CD4-positive, CD25-positive, alpha-beta regulatory T cell (primary cell): ENCODE measurements around the gene OR8H3. TPM values are rescaled to one million over a fixed set of nuclear protein-coding genes. Genes with fewer than 3 reads are reported as not detected.

Source experiments
- ATAC-seq, 2 donors: fragments of 150-1000 bp; cut with Tn5 transposase; one replicate each; pipeline ENCODE4 v1.10.0; 2021; ENCODE audit warnings: low read depth in 2 of 2, moderate number of reproducible peaks in 2 of 2, moderate library complexity in 1 of 2
- DNase-seq, 3 donors: peaks; one replicate each; pipeline versions ENCODE4 v3.0.0 to v3.0.0-alpha.2; 2012 to 2022; ENCODE audit warnings: mixed read lengths in 1 of 3
- H3K27ac ChIP-seq: one replicate; pipeline ENCODE4 v1.7.0; 2013; ENCODE audit warnings: mild to moderate bottlenecking, low read length; ENCODE audit not compliant: insufficient read depth, poor library complexity, severe bottlenecking
- H3K27me3 ChIP-seq: one replicate; pipeline ENCODE4 v1.7.0; 2013; ENCODE audit warnings: low read length; ENCODE audit not compliant: control insufficient read depth, insufficient read depth
- H3K36me3 ChIP-seq: one replicate; pipeline ENCODE4 v1.7.0; 2013; ENCODE audit warnings: mild to moderate bottlenecking, low read length, moderate library complexity; ENCODE audit not compliant: control insufficient read depth, insufficient read depth
- H3K4me1 ChIP-seq: 2 replicates; pipeline ENCODE4 v1.7.0; 2013; ENCODE audit warnings: mild to moderate bottlenecking, low read length; ENCODE audit not compliant: insufficient read depth, control insufficient read depth, poor library complexity, severe bottlenecking
- H3K4me3 ChIP-seq: one replicate; pipeline ENCODE4 v1.7.0; 2013; ENCODE audit warnings: low read depth, mild to moderate bottlenecking, low read length, moderate library complexity
- H3K9me3 ChIP-seq, 2 experiments: 1 replicate in 1 of 2; 2 replicates in 1 of 2; pipeline ENCODE4 v1.7.0; 2013; ENCODE audit warnings: low read length in 2 of 2, mild to moderate bottlenecking in 1 of 2, moderate library complexity in 1 of 2; ENCODE audit not compliant: control insufficient read depth in 2 of 2
- H3K27ac Mint-ChIP-seq, 3 donors: one replicate each; pipeline ENCODE4 v1.8.0; 2020 to 2022; ENCODE audit warnings: mild to moderate bottlenecking in 3 of 3, mixed read lengths in 3 of 3, moderate library complexity in 2 of 3
- H3K27me3 Mint-ChIP-seq: one replicate; pipeline ENCODE4 v1.8.0; 2022; ENCODE audit warnings: mild to moderate bottlenecking, mixed read lengths
- H3K36me3 Mint-ChIP-seq: one replicate; pipeline ENCODE4 v1.8.0; 2020; ENCODE audit warnings: mixed read lengths
- H3K4me1 Mint-ChIP-seq, 4 donors: one replicate each; pipeline ENCODE4 v1.8.0; 2020 to 2022; ENCODE audit warnings: mixed read lengths in 4 of 4, mild to moderate bottlenecking in 1 of 4
- H3K4me3 Mint-ChIP-seq, 4 donors: one replicate each; pipeline ENCODE4 v1.8.0; 2020 to 2022; ENCODE audit warnings: mild to moderate bottlenecking in 4 of 4, mixed read lengths in 4 of 4, moderate library complexity in 3 of 4
- H3K9me3 Mint-ChIP-seq, 7 donors: one replicate each; pipeline ENCODE4 v1.8.0; 2020 to 2022; ENCODE audit warnings: mixed read lengths in 7 of 7, mild to moderate bottlenecking in 3 of 7, moderate library complexity in 2 of 7
- polyA plus RNA-seq, 4 donors: library from polyadenylated mRNA; unstranded; fragments of 300-500 nt; fragmentation: Illumina TruSeq; gene quantifications; one replicate each; pipeline ENCODE4 v1.2.3, GENCODE V29; 2021
- total RNA-seq: library from RNA; stranded (reverse); gene quantifications from one replicate; pipeline ENCODE4 v1.2.3, GENCODE V29; 2022

The OR8H3 gene
- total and polyA plus RNA-seq, 5 donors from 2014 or later, result not detected

- H3K9me3 Mint-ChIP-seq, result peaks cover 2 to 37% (median 14%) of the 10 kb centered on the region in 7 donors
- no peak overlapping the region for H3K4me3 ChIP-seq
- H3K27ac Mint-ChIP-seq, result no peak overlapping the region
- H3K27me3 Mint-ChIP-seq, result no peaks in the 10 kb centered on the region
- ATAC-seq (no peak), DNase-seq (no peak)
- no peaks in the 10 kb centered on the region for H3K27me3 ChIP-seq
- no peaks in the 10 kb centered on the region for H3K4me1 Mint-ChIP-seq
- H3K4me3 Mint-ChIP-seq, result no peak overlapping the region
- H3K9me3 ChIP-seq, result peaks cover 4 to 15% of the 10 kb centered on the region in 2 experiments
- no peak overlapping the region for H3K27ac ChIP-seq
- no peaks in the 10 kb centered on the region for H3K4me1 ChIP-seq
- no peaks in the 10 kb centered on the region for H3K36me3 Mint-ChIP-seq
- no peaks in the 10 kb centered on the region for H3K36me3 ChIP-seq
Observed at GRCh38 chr11:56152333-56152732, 30.2 kb downstream of the OR8H3 start.

GRCh38 chr11:56160217-56160616, 38.0 kb downstream of the OR8H3 start, which contains the start of gene OR8K5:
OR8K5 (minus strand) TSS chr11:56160317; CDS start chr11:56160317, 0 bp downstream.
- ATAC-seq (no peak), DNase-seq (no peak)
- Histone ChIP-seq H3K27ac (no peak within 1 kb of the TSS), H3K4me1 (no peaks in the 10 kb centered on the region), H3K4me3 (no peak within 1 kb of the TSS), H3K27me3 (no peaks in the 10 kb centered on the region), H3K36me3 (no peaks in the 10 kb centered on the region), H3K9me3 (peaks cover 2 to 4% of the 10 kb centered on the region in 2 experiments)
- Mint-ChIP-seq H3K27ac (no peak within 1 kb of the TSS), H3K36me3 (no peaks in the 10 kb centered on the region), H3K27me3 (no peaks in the 10 kb centered on the region), H3K4me1 (no peaks in the 10 kb centered on the region), H3K9me3 (peaks cover 1 to 27% (median 7%) of the 10 kb centered on the region in 7 donors), H3K4me3 (no peak within 1 kb of the TSS)

- no peak for DNase-seq
- Mint-ChIP-seq H3K36me3 (no peaks in the 10 kb centered on the region), H3K27me3 (no peaks in the 10 kb centered on the region)
Observed at GRCh38 chr11:56163804-56164203, 41.6 kb downstream of the OR8H3 start.

GRCh38 chr11:56172256-56172830, 50.2 kb downstream of the OR8H3 start:
- Histone ChIP-seq H3K4me1 (no peaks in the 10 kb centered on the region), H3K9me3 (no peaks in the 10 kb centered on the region), H3K36me3 (no peaks in the 10 kb centered on the region), H3K27ac (no peak overlapping the region), H3K4me3 (no peak overlapping the region), H3K27me3 (no peaks in the 10 kb centered on the region)
- no peak overlapping the region for H3K27ac Mint-ChIP-seq
- ATAC-seq (no peak), DNase-seq (no peak)
- no peaks in the 10 kb centered on the region for H3K27me3 Mint-ChIP-seq
- no peaks in the 10 kb centered on the region for H3K4me1 Mint-ChIP-seq
- peaks cover 0 to 18% (median 5%) of the 10 kb centered on the region in 7 donors for H3K9me3 Mint-ChIP-seq
- H3K36me3 Mint-ChIP-seq, result no peaks in the 10 kb centered on the region
- no peak overlapping the region for H3K4me3 Mint-ChIP-seq

More at GRCh38 chr11:56163804-56164203, 41.6 kb downstream of the OR8H3 start:
- no peaks in the 10 kb centered on the region for H3K36me3 ChIP-seq
- no peak overlapping the region for H3K27ac ChIP-seq
- H3K27me3 ChIP-seq, result no peaks in the 10 kb centered on the region
- no peaks in the 10 kb centered on the region for H3K4me1 ChIP-seq
- H3K27ac Mint-ChIP-seq, result no peak overlapping the region
- H3K9me3 ChIP-seq, result peaks cover 2 to 4% of the 10 kb centered on the region in 2 experiments
- no peak overlapping the region for H3K4me3 Mint-ChIP-seq
- ATAC-seq, result no peak
- no peak overlapping the region for H3K4me3 ChIP-seq
- H3K4me1 Mint-ChIP-seq, result no peaks in the 10 kb centered on the region
- H3K9me3 Mint-ChIP-seq, result peaks cover 0 to 27% (median 2%) of the 10 kb centered on the region in 7 donors

Other genes with a start within 250 kb of the OR8H3 start
- gene TRIM51, start 239.1 kb upstream of the OR8H3 start, total RNA-seq, result not detected
- gene TRIM51, start 239.1 kb upstream of the OR8H3 start, polyA plus RNA-seq, result not detected
- not detected for gene OR5W2, start 207.8 kb upstream of the OR8H3 start, total RNA-seq
- not detected for gene OR5W2, start 207.8 kb upstream of the OR8H3 start, polyA plus RNA-seq
- not detected for gene OR5I1, start 186.0 kb upstream of the OR8H3 start, total RNA-seq
- gene OR5I1, start 186.0 kb upstream of the OR8H3 start, polyA plus RNA-seq, result not detected
- not detected for gene OR10AG1, start 152.4 kb upstream of the OR8H3 start, total RNA-seq
- not detected for gene OR10AG1, start 152.4 kb upstream of the OR8H3 start, polyA plus RNA-seq
- gene OR5F1, start 127.7 kb upstream of the OR8H3 start, total RNA-seq, result not detected
- not detected for gene OR5F1, start 127.7 kb upstream of the OR8H3 start, polyA plus RNA-seq
- gene OR5AS1, start 94.7 kb upstream of the OR8H3 start, total RNA-seq, result not detected
- not detected for gene OR5AS1, start 94.7 kb upstream of the OR8H3 start, polyA plus RNA-seq
- gene OR8I2, start 29.1 kb upstream of the OR8H3 start, total RNA-seq, result not detected
- gene OR8I2, start 29.1 kb upstream of the OR8H3 start, polyA plus RNA-seq, result not detected
- gene OR8H2, start 18.7 kb upstream of the OR8H3 start, total RNA-seq, result not detected
- not detected for gene OR8H2, start 18.7 kb upstream of the OR8H3 start, polyA plus RNA-seq
- not detected for gene OR8J3, start 17.8 kb downstream of the OR8H3 start, total RNA-seq
- gene OR8J3, start 17.8 kb downstream of the OR8H3 start, polyA plus RNA-seq, result not detected
- not detected for gene OR8K5, start 37.9 kb downstream of the OR8H3 start, total RNA-seq
- not detected for gene OR8K5, start 37.9 kb downstream of the OR8H3 start, polyA plus RNA-seq
- not detected for gene OR5J2, start 54.2 kb downstream of the OR8H3 start, total RNA-seq
- not detected for gene OR5J2, start 54.2 kb downstream of the OR8H3 start, polyA plus RNA-seq
- gene OR5T2, start 111.9 kb downstream of the OR8H3 start, total RNA-seq, result not detected
- not detected for gene OR5T2, start 111.9 kb downstream of the OR8H3 start, polyA plus RNA-seq
- not detected for gene OR5T3, start 129.9 kb downstream of the OR8H3 start, total RNA-seq
- not detected for gene OR5T3, start 129.9 kb downstream of the OR8H3 start, polyA plus RNA-seq
- gene OR5T1, start 151.8 kb downstream of the OR8H3 start, total RNA-seq, result not detected
- not detected for gene OR5T1, start 151.8 kb downstream of the OR8H3 start, polyA plus RNA-seq
- not detected for gene OR8H1, start 169.9 kb downstream of the OR8H3 start, total RNA-seq
- not detected for gene OR8H1, start 169.9 kb downstream of the OR8H3 start, polyA plus RNA-seq
- not detected for gene OR8K3, start 192.8 kb downstream of the OR8H3 start, total RNA-seq
- not detected for gene OR8K3, start 192.8 kb downstream of the OR8H3 start, polyA plus RNA-seq
- not detected for gene OR8K1, start 223.7 kb downstream of the OR8H3 start, total RNA-seq
- not detected for gene OR8K1, start 223.7 kb downstream of the OR8H3 start, polyA plus RNA-seq
- not detected for gene OR8J1, start 231.9 kb downstream of the OR8H3 start, total RNA-seq
- not detected for gene OR8J1, start 231.9 kb downstream of the OR8H3 start, polyA plus RNA-seq